AG20443 (cell line): Measurements from ENCODE around the gene KLHL2.

Experiments
- DNase-seq: peaks from one replicate; pipeline ENCODE4 v3.0.0; 2012; ENCODE audit warnings: low spot score, mixed read lengths

The KLHL2 gene

DNA sequence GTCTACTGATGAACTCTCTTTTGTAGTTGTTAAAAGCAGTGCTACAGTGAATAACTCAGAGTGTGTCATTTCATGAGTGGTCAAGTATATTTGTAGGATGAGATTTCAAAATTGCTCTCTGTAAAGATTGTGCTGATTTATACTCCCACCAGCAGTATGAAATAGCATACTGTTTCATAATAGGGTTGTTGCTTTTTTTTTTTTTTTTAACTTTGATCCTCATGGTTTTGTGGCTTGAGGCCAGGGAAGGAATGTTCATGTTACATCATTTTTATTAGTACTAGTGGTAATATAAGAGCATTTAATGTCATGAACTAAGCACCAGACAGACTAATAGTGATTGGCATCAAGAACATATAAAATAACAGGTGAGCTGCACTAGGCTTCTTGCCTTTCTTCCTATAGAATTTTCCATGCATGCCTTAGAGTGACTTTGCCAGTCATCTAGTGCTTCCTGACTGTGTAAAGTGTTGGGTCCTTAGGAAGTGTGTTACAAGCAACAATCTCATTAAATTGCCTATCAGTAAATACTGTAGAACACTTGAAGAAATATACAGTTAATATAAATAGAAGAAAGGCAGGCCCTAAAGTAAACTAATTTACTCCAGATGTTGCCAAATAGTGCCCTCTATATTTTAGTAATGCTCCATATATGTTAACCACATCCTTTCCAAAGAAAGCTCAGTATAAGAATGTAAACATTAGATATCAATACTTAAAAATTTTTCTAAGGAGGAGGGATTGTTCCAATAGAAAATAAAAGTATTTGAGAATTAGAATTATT, 81.5 kb downstream of the KLHL2 start:
- peak; percentile 32 for DNase-seq

DNA sequence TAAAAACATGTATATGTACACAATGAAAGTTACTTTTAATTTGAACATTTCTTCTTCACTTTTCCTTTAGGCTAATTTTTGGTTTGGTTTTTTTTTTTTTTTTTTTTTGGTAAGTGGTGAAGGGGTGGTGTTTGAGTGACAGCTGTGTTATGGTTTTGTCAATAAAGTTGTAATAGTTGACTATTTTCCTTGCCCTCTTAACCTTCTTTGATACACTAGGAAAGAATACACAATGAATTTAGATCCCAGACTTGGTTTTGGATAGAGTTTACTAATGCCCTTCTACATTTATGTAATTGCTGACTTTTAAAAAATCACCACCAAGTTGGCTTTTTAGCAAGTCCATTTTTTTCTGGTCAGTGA, 82.0 kb downstream of the KLHL2 start:
- no peak for DNase-seq

DNA sequence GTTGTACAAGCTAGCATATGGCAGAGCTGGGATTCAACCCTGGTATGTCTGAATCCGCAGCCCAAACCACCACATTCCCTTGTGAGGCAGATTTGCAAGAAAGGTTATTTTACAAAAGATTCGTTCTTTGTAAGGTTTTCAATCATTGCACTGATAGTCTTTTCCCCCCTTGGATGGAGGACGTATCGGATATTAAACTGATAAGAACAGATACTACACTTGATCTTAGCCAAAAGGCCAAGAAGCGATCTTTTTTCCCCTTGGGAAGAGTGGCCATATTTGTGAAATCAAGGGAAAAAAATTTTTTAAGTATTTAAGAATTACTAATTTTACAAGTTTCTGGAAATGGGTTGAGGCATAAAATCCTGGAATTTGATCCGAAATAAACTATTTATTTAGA, 85.7 kb downstream of the KLHL2 start:
- no peak for DNase-seq

DNA sequence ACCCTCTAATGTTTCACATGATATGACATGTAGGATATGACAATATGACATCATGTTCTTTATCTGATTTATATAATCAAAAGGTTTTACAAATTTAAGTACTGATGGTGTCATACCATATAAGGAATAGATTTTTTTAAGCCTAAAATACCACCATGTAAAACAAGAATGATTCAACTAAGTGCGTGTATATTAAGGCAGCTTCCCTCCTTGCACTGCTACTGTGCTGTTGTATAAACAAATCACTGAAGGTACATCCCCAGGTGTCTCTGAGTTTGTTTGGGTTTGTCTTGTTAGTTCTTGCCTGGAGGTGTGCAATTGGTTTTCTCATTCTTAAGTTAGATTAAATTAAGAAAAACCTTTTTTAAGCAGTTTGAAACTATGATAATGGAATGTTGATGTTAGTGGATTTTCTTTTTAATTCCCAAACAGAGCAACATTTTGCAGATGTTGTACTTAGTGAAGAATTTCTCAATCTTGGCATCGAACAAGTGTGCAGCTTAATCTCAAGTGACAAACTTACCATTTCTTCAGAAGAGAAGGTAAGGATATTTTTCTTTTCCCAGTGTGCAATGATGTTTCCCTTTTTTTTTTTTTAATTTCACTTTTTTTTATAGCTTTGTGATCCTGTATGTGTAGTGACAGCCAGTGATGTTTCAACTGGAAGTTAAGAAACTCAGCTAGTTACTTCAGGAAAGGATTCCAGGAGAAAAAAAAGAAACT, 86.7 kb downstream of the KLHL2 start:
- no peak for DNase-seq

DNA sequence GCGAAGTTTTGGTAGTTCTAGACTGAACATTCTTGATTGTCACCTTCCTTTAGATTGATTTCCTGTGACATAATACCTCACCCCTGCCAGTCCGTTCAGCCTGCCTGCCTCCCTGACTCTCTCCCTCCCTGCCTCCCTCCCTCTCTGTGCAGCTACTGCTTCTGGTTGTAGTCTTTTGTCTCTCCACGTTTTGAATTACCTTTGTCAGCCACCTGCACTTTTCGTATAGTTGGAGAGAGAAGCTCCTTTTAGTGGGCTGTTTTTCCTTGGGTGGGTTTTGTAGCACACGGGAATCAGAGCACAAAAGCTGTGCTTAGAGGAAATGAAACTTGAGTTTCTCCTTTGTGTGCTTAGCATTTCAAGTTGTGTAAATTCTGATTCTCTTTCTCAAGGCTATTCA, 87.5 kb downstream of the KLHL2 start:
- DNase-seq = no peak

DNA sequence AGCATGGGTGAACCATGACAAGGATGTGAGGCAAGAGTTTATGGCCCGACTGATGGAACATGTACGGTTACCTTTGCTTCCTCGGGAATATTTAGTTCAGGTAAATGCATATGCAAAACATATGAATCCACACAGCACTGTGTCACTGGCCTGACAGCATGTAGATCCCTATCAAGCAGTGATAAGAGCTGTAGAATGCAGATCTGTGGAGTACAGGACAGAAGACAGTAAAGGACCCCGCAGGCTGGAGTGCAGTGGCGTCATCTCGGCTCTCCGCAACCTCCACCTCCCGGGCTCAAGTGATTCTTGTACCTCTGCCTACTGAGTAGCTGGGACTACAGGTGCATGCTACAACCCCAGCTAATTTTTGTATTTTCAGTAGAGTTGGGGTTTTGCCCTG, 90.3 kb downstream of the KLHL2 start:
- no peak for DNase-seq

DNA sequence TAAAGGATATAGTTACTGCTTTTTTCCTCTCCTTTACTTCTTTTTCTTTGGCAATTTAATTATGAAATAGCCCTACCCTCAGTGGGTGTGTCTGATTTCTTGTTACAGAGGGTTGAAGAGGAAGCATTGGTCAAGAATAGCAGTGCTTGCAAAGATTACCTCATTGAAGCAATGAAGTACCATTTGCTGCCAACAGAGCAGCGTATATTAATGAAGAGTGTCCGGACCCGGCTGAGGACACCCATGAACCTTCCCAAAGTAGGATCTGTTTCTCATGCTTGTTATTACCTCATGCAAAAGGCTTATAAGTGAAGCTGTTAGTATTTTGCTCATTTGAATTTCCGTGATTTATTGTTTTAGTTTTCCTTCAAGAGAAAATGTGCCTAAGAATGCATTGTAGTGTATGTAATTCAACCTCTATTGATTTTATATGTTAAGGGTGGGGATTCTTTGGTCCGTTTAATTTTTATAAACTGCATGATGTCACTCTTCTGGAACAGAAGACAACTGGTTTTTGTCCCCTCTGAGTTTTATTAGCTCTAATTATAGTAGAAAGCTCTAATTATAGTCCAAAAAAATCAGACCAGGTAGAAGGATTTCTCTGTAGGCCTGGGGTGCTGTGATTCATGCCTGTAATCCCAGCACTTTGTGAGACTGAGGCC, 92.2 kb downstream of the KLHL2 start:
- DNase-seq = no peak

DNA sequence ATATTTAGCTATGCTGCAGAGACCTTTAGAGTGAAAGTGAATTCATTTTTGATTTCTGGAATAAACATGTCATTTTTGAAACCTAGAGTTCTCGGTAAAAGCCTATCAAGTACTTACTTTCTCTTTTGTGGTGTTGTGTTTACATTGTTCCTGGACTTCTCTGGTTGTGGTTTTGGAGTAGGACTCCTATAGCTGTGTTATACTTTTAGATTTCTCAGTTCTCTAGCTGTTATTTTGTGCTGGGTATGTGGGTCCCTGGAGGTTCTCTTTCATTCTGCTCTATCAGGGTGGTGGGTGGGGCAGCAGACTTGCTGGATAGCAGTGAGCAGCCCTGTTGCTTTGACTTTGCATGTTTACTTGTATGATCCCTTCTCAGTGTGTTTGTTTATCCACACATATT, 94.5 kb downstream of the KLHL2 start:
- peak; percentile 36 for DNase-seq

DNA sequence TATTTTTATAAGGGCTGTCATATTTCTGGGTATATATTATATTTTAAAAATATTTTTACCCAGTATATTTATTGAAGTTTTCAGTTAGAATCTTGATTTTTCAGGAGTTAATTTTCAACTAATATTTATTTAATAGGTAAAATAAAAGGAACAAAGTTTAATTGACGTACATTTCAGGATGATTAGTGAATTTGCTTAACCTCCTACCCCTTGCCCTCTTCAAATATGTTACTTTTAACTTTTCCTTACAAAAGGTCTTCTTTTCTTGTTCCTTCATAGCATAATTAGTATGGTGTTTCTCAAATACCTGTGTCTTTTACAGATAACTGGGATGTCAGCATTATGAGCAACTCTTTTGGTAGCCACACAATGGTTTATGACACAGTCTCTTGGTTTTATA, 95.3 kb downstream of the KLHL2 start:
- no peak for DNase-seq

DNA sequence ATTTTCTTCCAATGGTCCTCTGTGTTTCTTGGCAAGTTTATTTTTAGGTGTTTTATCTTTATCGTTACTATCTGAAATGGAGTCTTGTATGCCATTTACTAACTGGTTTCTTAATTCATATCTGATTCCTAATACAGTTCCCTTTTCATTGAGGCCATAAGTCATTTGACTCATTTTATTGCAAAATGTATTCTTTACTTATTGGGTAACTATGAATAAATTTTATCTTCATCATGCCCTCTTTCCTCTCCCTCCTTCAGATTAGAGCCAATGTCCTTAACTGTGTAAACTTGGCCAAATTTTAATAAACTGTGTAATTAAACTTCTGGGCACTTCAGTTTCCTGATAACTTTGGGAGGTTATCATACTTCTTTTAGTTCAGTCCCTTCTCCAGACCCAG, 100.8 kb downstream of the KLHL2 start:
- no peak for DNase-seq

DNA sequence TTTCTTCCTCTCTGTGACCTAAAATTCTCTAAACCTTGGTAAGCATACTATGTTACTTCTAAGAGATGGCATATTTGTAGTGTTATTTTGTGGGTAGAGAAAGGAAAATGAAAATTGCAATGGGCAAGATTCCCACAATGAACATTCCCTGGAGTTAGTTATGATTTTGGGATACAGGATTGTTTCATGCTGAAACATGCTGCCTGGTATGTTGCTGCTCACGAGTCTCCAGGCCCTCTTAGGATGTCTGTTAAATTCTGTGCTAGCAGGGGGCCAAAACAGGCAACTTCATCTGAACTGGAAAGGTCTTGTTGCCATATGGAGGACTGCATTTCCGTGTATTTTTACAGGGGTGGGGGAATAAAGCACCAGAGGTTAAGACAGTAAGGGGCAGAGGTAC, 101.2 kb downstream of the KLHL2 start:
- peak; percentile 28 for DNase-seq

DNA sequence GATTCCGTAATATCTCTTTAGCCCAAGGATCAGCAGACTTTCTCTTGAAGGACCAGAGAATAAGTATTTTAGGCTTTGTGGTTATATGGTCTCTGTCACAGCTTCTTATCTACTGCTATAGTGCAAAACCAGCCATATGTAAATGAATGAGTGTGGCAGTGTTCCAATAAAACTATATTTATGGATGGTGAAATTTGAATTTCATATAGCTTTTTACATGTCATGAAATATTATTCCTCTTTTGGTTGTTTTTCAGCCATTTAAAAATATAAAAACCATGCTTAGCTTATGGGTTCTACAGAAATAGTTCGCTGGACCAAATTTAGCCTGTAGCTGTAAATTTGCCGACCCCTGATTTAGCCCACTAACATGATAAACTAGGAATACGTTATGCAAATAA, 102.1 kb downstream of the KLHL2 start:
- no peak for DNase-seq

DNA sequence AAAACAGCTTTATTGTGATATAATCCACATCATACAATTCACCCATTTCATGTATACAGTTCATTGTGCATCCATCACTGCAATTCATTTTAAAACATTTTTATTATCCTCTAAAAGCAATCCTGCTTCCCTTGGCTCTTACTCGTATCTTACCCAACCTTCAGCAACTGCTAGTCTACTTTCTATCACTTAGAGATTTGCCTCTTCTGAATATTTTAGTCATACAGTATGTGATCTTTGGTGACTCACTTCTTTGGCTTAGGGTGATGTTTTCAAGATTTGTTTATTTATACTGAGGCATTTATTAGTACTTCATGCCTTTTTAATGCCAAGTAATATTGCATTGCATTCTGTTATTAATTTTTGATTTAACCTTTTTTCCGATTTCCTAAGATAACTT, 105.1 kb downstream of the KLHL2 start:
- DNase-seq = peak; percentile 38

DNA sequence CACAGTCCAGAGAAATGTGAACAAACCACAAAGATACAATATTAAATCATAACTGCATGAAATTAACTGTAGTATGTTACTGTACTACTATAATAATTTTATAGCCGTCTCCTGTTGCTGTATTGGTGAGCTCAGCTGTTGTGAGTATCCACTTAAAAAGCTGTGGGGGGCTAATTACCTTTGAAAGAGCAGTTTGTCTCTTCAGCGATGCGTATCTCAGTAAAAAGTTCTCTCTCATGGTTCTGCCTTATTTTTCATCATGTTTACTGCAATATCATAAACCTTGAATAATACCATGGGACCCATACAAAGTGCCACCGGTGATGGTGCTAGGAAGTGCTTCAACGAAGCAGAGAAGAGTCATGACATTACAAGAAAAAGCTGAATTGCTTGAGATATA, 111.7 kb downstream of the KLHL2 start:
- DNase-seq = no peak

DNA sequence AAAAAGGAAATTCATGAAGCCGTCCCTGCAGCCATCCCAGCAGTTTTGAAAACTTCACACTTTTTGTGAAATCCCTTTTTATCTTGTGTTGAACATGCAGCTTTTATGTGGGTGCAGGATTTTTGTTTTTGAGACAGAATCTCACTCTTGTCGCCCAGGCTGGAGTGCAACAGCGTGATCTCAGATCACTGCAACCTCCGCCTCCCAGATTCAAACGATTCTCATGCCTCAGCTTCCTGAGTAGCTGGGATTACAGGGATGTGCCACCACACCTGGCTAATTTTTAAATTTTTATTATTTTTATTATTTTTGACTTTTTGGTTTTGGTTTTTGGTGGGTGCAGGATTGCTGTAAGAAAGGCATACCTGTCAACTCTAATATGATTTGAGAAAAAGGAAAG, 112.1 kb downstream of the KLHL2 start:
- no peak for DNase-seq

DNA sequence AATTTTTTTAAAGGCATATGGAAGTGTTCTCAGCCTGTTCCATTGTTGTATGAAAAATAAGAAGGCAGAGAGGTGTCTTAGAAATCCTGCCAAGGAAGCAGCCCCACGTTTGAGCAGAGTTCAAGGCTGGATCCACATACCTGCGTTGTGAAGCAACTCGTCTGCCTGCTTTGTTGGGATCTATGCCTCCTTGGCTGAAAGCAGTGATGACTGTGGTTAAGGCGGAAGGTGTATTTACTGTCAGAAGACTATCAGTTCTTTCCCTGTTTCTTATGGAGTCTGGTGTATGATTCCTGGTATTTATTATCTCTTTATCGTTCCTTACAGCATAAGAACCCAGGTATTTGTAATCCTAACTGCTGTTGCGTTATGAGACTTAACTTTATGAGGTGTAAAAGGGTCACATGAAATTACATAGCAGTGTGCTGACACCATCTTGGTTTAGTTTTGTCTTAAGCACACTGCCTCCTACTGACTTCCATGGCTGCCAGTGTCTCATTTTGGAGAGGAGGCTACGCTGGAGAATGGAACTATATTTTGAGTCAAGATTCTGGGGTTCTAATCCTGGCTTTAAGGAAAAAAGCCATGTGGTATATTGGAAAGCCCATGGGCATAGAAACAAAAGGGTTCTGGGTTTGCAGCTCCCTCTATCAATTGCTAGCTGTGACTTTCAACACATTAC, 117.0 kb downstream of the KLHL2 start:
- no peak for DNase-seq

DNA sequence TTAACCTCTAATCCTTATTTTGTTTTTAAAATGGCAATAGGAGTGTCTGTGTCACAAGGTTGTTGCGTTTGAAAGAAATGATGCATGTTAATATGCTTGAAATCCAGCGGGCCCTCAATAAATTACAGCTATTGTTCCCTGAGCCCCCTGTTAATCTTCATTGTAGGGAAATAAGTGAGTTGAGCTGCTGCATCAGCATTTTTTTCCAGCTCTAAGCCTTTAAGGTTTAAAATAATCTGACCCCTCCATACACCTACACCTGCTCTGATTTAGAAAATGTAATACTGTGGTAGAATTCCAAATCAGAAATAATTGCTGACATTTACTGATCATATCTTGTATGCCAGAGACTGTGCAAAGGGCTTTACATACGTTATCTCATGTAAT, 117.5 kb downstream of the KLHL2 start:
- no peak for DNase-seq

DNA sequence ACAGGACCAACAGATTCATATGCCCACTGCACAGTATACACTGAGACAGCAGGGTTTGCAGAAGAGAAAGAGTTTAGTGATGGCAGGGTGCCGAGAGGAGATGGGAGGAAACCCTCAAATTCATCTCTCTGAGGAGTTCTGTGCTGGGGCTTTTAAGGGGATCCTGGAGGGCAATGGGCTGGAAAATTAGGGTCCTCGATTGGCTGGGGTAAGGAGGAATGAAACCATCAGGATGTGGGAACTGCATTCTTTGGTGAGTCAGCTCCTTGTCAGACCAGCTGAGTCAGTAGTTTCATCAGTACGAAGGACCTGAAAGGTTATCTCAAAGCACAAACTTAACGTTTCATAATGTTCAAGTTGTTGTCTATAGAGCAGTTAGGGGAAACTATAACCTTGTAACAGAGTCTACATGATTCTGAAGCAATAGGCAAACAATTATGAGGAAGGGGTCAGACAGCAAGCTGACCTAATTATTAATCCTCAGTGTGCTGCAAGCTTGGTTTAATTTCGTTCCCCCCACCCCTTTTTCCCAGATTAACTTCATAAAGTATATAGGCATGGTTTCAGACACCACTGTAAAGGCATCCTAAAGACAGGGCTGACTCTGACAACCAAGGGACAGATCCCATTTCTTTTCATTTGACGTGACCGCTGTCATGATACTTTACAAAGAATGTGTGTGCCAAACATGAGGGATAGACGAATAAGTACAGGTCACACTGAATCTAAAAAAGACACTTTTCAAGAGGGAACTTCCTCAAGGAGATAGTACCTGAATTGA, 118.6 kb downstream of the KLHL2 start:
- peak; percentile 31 for DNase-seq

DNA sequence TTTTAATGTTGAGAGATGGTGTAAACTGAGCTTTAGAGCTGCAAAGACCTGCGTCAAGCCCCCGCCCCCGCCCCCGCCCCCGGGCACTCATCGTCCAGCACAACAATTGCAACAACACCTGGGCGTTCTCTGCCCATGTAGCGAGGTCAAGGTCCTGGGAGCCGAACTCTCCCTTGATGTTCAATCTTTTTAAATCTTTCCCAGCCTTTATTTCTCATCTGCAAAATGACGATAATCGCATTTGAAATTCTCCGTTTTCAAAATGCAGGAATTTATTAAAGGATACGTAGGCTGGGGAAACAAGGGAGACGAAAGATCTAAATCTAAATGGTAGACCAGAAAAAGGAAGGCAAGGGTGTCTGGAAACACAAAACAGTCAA, 119.5 kb downstream of the KLHL2 start:
- DNase-seq = peak; percentile 38

DNA sequence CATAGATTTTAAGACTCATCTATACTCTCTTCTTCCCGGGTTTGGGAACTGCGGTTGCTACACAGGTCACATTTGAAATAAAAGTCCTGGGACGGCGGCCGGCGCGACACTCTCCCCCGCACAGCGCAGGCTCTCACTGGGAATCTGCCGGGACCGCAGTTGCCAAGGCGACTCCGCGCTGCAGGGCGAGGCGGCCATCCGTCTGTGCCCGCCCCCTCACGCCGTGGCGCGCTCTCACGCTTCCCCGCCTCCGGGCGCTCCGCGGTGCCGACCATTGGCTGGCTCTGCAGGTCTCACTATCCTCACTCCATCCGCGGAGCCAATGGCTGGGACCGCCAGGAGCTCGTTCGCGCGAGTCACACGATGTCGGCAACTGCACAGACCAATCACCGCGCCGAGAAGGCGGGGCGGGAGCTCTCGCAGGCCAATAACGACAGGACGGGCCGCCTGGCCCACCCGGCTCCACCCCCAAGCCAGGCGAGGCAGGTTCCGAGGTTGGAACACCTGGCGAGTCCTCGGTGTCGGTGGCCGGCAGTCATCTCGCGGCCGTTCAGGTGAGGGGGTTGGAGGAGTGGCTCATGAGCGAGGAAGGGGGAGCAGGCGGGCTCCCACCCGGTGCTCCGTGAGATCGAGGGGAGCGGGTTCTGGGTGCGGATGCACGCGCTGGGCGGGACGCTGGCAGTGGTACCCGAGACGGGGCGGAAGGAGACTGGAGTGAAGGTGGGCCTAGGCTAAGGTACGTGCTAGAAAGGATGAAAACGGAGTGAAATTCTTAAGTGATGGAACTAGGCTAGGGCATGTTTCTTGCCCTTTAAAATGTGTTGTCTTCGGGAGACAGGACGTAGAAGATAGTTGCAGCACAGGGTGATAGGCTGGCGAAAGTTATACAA, 120.1 kb downstream of the KLHL2 start, which contains the start of gene MSMO1:
TSS of gene MSMO1 (plus strand) at position 459 of the 890 bp plus-strand sequence. CDS start 5,702 bp downstream, outside the sequence.
- peak; percentile 98 for DNase-seq

DNA sequence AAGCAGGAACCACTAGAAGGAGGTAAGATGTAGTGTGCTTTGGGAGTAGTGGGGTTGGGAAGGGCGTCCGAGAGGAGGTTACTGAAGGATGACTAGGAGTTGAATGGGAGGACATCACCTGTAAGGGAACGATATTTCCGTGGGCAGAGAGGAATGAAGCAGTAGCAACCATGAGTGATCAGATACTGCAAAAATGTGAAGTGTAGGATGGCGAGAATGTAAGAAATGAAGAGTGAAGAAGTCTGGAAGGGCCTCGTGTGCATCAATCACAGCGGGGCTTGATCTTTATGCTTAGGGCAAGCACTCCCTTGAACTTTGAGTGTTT, 120.7 kb downstream of the KLHL2 start:
- no peak for DNase-seq
